ENCODE measurements around the gene LGALS7. TPM values are rescaled to one million over a fixed set of nuclear protein-coding genes. Genes with fewer than 3 reads are reported as not detected.

Gene LGALS7
- total and polyA plus RNA-seq, 10 of the 15 experiments (the other 5 are each of a cell fraction or from before 2014, with no cell fraction given): 0.19 TPM; not detected in 9

DNA sequence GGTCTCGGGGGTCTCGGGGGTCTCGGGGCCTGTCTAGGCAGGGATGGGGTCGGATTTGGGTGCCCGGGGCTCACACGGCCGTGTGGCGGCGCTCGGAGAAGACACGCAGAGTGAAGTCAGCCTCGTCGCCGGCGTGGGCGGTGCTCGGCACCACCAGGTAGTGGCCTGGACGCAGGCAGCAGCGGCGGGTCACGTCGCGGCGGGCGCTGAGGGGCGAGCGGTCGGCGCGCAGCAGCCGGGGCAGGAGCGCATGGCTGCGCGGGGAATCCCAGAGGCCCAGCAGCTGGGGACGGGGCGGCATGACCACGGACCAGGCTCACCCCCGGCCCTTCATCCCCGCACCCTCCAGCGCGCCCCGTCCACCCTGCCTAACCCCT is 37.3 kb downstream of the LGALS7 start:
- peak; percentile 59 for ATAC-seq
- POLR2A ChIA-PET: no interaction called here
- H3K9ac ChIP-seq (ENCODE audit: control insufficient read depth, insufficient read depth, low read length): no peak overlapping the region
- 8% methylated on average over 26 of the region's 42 CpGs for WGBS (ENCODE audit: insufficient coverage, insufficient replicate concordance, low lambda C conversion rate, missing lambda C conversion rate)
- peaks cover 0 to 1% of the 10 kb centered on the region in 2 experiments; a peak in 1 of 4 replicates for H3K36me3 ChIP-seq (ENCODE audit: control insufficient read depth in 2 of 2, insufficient read depth in 2 of 2, low read length in 1 of 2)
- H4K20me1 ChIP-seq (ENCODE audit: control insufficient read depth, insufficient read depth): no peaks in the 10 kb centered on the region
- intact Hi-C loops (cut with micrococcal nuclease; ENCODE audit: unreplicated experiment) (loop anchor here (10.0 kb wide), 1 partner anchor 221 kb away; no protein-coding TSS in a partner anchor), in situ Hi-C loops (cut with MboI) (no loop called here)
- H3K9me3 ChIP-seq (replicated peaks; ENCODE audit: control insufficient read depth, insufficient read depth, low read length): no peaks in the 10 kb centered on the region
- DNase-seq (ENCODE audit: low read depth, low spot score): no peak
- RAD21 ChIA-PET (ENCODE audit: unreplicated experiment): no interaction called here
- H2AFZ ChIP-seq (ENCODE audit: control insufficient read depth, low read depth, low read length): peak overlapping the region; percentile 81
- H3K4me2 ChIP-seq (ENCODE audit: control insufficient read depth, insufficient read depth): peak overlapping the region; percentile 72
- no peaks in the 10 kb centered on the region for H3K27me3 ChIP-seq (replicated peaks in 1 of 2; ENCODE audit: control insufficient read depth in 2 of 2, insufficient read depth in 2 of 2, low read length in 1 of 2)
- TF ChIP-seq LARP7 (IDR thresholded peaks at IDR 0.05) (peak; percentile 49; the same call in 1 of the 2 replicates), SPI1 (IDR thresholded peaks at IDR 0.05; ENCODE audit: borderline replicate concordance, insufficient read depth, low read depth, low read length) (no peak), SMARCA5 (IDR thresholded peaks at IDR 0.05) (0 out of 2 replicates have a peak, but pooled peaks have one; percentile 32), ESRRA (IDR thresholded peaks at IDR 0.05; ENCODE audit: low read length) (no peak), DPF2 (IDR thresholded peaks at IDR 0.05) (peak; percentile 48; the same call in 1 of the 2 replicates), NR2F1 (conservative IDR thresholded peaks at IDR 0.05) (peak; percentile 57; the same call in 1 of the 2 replicates), BHLHE40 (IDR thresholded peaks at IDR 0.05; ENCODE audit: borderline replicate concordance in 1 of 2, low read depth in 2 of 2, low read length in 1 of 2) (peak in 1 of 2 experiments; percentile 52; a peak in 2 of 4 replicates), EGR1 (IDR thresholded peaks at IDR 0.05; ENCODE audit: borderline replicate concordance in 1 of 2, low read depth in 2 of 2, low read length in 2 of 2) (peak in 1 of 2 experiments; percentile 84; a peak in 2 of 3 replicates), SP1 (IDR thresholded peaks at IDR 0.05; ENCODE audit: low read depth, low read length) (peak; percentile 35), POLR2A (IDR thresholded peaks at IDR 0.05; ENCODE audit: low read depth, low read length) (peak; percentile 66), EZH2 (IDR thresholded peaks at IDR 0.05; ENCODE audit: borderline replicate concordance, control insufficient read depth, low read depth, low read length) (no peak), IKZF1 (conservative IDR thresholded peaks at IDR 0.05) (peak; percentile 66)
- TF ChIP-seq, protein P1, sequence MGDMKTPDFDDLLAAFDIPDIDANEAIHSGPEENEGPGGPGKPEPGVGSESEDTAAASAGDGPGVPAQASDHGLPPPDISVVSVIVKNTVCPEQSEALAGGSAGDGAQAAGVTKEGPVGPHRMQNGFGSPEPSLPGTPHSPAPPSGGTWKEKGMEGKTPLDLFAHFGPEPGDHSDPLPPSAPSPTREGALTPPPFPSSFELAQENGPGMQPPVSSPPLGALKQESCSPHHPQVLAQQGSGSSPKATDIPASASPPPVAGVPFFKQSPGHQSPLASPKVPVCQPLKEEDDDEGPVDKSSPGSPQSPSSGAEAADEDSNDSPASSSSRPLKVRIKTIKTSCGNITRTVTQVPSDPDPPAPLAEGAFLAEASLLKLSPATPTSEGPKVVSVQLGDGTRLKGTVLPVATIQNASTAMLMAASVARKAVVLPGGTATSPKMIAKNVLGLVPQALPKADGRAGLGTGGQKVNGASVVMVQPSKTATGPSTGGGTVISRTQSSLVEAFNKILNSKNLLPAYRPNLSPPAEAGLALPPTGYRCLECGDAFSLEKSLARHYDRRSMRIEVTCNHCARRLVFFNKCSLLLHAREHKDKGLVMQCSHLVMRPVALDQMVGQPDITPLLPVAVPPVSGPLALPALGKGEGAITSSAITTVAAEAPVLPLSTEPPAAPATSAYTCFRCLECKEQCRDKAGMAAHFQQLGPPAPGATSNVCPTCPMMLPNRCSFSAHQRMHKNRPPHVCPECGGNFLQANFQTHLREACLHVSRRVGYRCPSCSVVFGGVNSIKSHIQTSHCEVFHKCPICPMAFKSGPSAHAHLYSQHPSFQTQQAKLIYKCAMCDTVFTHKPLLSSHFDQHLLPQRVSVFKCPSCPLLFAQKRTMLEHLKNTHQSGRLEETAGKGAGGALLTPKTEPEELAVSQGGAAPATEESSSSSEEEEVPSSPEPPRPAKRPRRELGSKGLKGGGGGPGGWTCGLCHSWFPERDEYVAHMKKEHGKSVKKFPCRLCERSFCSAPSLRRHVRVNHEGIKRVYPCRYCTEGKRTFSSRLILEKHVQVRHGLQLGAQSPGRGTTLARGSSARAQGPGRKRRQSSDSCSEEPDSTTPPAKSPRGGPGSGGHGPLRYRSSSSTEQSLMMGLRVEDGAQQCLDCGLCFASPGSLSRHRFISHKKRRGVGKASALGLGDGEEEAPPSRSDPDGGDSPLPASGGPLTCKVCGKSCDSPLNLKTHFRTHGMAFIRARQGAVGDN (IDR thresholded peaks at IDR 0.05): 0 out of 2 replicates have a peak, but pooled peaks have one; percentile 31
- TF ChIP-seq, protein P2, sequence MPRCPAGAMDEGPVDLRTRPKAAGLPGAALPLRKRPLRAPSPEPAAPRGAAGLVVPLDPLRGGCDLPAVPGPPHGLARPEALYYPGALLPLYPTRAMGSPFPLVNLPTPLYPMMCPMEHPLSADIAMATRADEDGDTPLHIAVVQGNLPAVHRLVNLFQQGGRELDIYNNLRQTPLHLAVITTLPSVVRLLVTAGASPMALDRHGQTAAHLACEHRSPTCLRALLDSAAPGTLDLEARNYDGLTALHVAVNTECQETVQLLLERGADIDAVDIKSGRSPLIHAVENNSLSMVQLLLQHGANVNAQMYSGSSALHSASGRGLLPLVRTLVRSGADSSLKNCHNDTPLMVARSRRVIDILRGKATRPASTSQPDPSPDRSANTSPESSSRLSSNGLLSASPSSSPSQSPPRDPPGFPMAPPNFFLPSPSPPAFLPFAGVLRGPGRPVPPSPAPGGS (IDR thresholded peaks at IDR 0.05; ENCODE audit: borderline replicate concordance, insufficient read depth, low read depth, low read length, poor library complexity, severe bottlenecking): no peak
- SMC1A ChIA-PET (ENCODE audit: uncharacterized antibody, unreplicated experiment): interaction anchor here (1.4 kb wide), 1 partner anchor 194 kb away, joined by 3 read pairs; the partner anchor contains the start of genes MRPS12 and SARS2
- CTCF ChIA-PET: no interaction called here
- peaks cover 22% of the 10 kb centered on the region for H3K4me1 ChIP-seq (ENCODE audit: control insufficient read depth, insufficient read depth, low read length)
- no peak overlapping the region for H3K27ac ChIP-seq (ENCODE audit: control insufficient read depth, insufficient read depth)
- no TSS peak for BruUV-seq (replicated peaks)
- H3K79me2 ChIP-seq (ENCODE audit: control insufficient read depth, insufficient read depth, low read length): no peaks in the 10 kb centered on the region; the same call in 1 of the 2 replicates
- no peak for FAIRE-seq
- H3K4me3 ChIP-seq: peak overlapping the region; percentile 53; the same call in 1 of the 2 replicates
